Measurements from ENCODE around the gene ATXN1. TPM values are rescaled to one million over a fixed set of nuclear protein-coding genes. Genes with fewer than 3 reads are reported as not detected.

The ATXN1 gene
- total RNA-seq, 1 experiment from 2014 or later: 27.0 TPM

DNA sequence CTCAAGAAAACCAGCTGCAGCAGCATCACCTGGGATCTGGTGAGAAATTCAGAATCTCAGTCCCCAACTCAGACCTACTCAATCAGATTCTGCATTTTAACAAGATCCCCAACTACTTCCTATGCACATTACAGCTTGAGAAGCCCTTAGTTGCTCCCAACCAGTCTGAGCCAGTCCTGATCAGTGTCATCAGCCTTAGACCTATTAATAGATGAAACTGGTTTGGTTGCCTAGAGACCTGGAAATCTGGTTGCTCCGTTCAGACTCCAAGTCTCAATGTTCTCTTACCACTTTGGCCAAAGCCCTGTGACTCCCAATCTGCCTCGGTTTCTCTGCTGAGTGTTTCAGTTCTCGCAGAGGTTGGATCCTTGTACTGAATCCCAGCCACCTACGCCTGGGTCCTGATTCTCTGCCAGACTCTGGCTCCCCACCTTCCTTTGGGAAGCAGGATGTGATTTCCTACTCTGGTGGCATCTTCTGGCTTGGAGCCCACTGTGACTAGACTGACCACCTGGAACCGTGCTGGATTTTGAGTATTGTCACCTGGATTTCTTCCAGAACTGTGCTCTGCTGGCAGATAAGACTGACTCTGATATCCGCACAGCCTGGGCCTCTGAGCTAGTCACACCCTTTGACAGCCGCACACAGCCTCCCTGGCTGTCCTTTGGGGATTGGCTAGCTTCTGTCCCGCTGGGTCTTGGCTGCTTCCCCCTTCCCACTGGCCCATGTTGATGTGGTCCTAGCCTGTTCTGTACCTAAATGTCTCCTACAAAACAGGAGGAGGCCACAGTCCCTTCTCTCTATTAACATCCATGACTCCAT lies 20.3 kb upstream of the ATXN1 start:
- no peak overlapping the region for H3K9ac ChIP-seq (ENCODE audit: low read length)
- no peaks in the 10 kb centered on the region for H3K9me2 ChIP-seq (replicated peaks; ENCODE audit: low read length)
- no peaks in the 10 kb centered on the region for H3F3A ChIP-seq (ENCODE audit: low read length, unreplicated experiment)
- H3K79me2 ChIP-seq (ENCODE audit: low read length): no peaks in the 10 kb centered on the region
- no peaks in the 10 kb centered on the region for H3K4me1 ChIP-seq (ENCODE audit: insufficient read depth, low read length)
- ChIA-PET POLR2A (ENCODE audit: unreplicated experiment) (no interaction called here), CTCF (no interaction called here)
- no peak overlapping the region for H3K4me3 ChIP-seq (ENCODE audit: low read length)
- no peak overlapping the region for H3K27ac ChIP-seq (ENCODE audit: low read length)
- ATAC-seq (no peak), DNase-seq (peak; percentile 34)
- BruUV-seq (replicated peaks): no TSS peak
- H2AFZ ChIP-seq (ENCODE audit: low read length): no peak overlapping the region
- H3K9me3 ChIP-seq (ENCODE audit: low read length): no peaks in the 10 kb centered on the region
- no peaks in the 10 kb centered on the region for H4K20me1 ChIP-seq (ENCODE audit: low read length)
- no peak for TF ChIP-seq EZH2 (IDR thresholded peaks at IDR 0.05; ENCODE audit: low read length, unreplicated experiment)
- no peak for TF ChIP-seq EZH2phosphoT487 (IDR thresholded peaks at IDR 0.05; ENCODE audit: borderline replicate concordance, low read length)
- TF ChIP-seq, protein P1, sequence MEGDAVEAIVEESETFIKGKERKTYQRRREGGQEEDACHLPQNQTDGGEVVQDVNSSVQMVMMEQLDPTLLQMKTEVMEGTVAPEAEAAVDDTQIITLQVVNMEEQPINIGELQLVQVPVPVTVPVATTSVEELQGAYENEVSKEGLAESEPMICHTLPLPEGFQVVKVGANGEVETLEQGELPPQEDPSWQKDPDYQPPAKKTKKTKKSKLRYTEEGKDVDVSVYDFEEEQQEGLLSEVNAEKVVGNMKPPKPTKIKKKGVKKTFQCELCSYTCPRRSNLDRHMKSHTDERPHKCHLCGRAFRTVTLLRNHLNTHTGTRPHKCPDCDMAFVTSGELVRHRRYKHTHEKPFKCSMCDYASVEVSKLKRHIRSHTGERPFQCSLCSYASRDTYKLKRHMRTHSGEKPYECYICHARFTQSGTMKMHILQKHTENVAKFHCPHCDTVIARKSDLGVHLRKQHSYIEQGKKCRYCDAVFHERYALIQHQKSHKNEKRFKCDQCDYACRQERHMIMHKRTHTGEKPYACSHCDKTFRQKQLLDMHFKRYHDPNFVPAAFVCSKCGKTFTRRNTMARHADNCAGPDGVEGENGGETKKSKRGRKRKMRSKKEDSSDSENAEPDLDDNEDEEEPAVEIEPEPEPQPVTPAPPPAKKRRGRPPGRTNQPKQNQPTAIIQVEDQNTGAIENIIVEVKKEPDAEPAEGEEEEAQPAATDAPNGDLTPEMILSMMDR (conservative IDR thresholded peaks at IDR 0.05; ENCODE audit: low read depth, low read length): no peak
- no peak overlapping the region for H3K4me2 ChIP-seq (ENCODE audit: low read length)
- no peaks in the 10 kb centered on the region for H3K27me3 ChIP-seq (ENCODE audit: low read length)
- intact Hi-C loops (cut with micrococcal nuclease): no loop called here
- no peaks in the 10 kb centered on the region for H3K36me3 ChIP-seq (ENCODE audit: low read depth, low read length)

DNA sequence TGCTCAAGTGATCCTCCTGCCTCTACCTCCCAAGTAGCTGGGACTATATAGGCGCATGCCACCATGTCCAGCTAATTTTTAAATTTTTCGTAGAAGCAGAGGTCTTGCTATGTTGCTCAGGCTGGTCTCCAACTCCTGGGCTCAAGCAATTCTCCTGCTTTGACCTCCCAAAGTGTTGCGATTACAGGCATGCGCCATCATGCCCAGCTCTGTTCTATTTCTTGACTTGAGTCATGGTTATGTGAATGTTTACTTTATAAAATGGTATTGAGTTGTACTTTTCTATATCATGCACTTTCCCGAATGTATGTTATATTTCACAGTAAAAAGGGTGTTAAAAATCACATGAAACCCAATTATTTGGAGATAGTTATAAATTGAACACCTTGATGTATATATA lies 17.3 kb upstream of the ATXN1 start:
- ATAC-seq: no peak
- Histone ChIP-seq H4K20me1 (ENCODE audit: low read length) (no peaks in the 10 kb centered on the region), H3K4me2 (ENCODE audit: low read length) (no peak overlapping the region), H3K36me3 (ENCODE audit: low read depth, low read length) (no peaks in the 10 kb centered on the region), H2AFZ (ENCODE audit: low read length) (no peak overlapping the region), H3K27me3 (ENCODE audit: low read length) (no peaks in the 10 kb centered on the region), H3K9me2 (replicated peaks; ENCODE audit: low read length) (no peaks in the 10 kb centered on the region), H3K27ac (ENCODE audit: low read length) (no peak overlapping the region), H3K79me2 (ENCODE audit: low read length) (no peaks in the 10 kb centered on the region), H3F3A (ENCODE audit: low read length, unreplicated experiment) (no peaks in the 10 kb centered on the region), H3K4me1 (ENCODE audit: insufficient read depth, low read length) (no peaks in the 10 kb centered on the region), H3K9ac (ENCODE audit: low read length) (no peak overlapping the region), H3K9me3 (ENCODE audit: low read length) (no peaks in the 10 kb centered on the region), H3K4me3 (ENCODE audit: low read length) (no peak overlapping the region)
- ChIA-PET POLR2A (ENCODE audit: unreplicated experiment) (no interaction called here), CTCF (no interaction called here)
- intact Hi-C loops (cut with micrococcal nuclease): no loop called here
- DNase-seq: no peak
- no TSS peak for BruUV-seq (replicated peaks)
- no peak for TF ChIP-seq EZH2phosphoT487 (IDR thresholded peaks at IDR 0.05; ENCODE audit: borderline replicate concordance, low read length)
- TF ChIP-seq EZH2 (IDR thresholded peaks at IDR 0.05; ENCODE audit: low read length, unreplicated experiment): no peak
- TF ChIP-seq, protein P1 (conservative IDR thresholded peaks at IDR 0.05; ENCODE audit: low read depth, low read length): no peak

- intact Hi-C loops (cut with micrococcal nuclease): no loop called here
- Histone ChIP-seq H3K27me3 (ENCODE audit: low read length) (no peaks in the 10 kb centered on the region), H3K4me3 (ENCODE audit: low read length) (no peak overlapping the region), H3K9ac (ENCODE audit: low read length) (no peak overlapping the region), H3K27ac (ENCODE audit: low read length) (no peak overlapping the region), H3K9me2 (replicated peaks; ENCODE audit: low read length) (no peaks in the 10 kb centered on the region), H2AFZ (ENCODE audit: low read length) (no peak overlapping the region), H3K4me2 (ENCODE audit: low read length) (no peak overlapping the region), H3K79me2 (ENCODE audit: low read length) (no peaks in the 10 kb centered on the region), H4K20me1 (ENCODE audit: low read length) (no peaks in the 10 kb centered on the region), H3F3A (ENCODE audit: low read length, unreplicated experiment) (no peaks in the 10 kb centered on the region), H3K9me3 (ENCODE audit: low read length) (no peaks in the 10 kb centered on the region), H3K36me3 (ENCODE audit: low read depth, low read length) (no peaks in the 10 kb centered on the region), H3K4me1 (ENCODE audit: insufficient read depth, low read length) (no peaks in the 10 kb centered on the region)
- ATAC-seq (no peak), DNase-seq (no peak)
- POLR2A ChIA-PET (ENCODE audit: unreplicated experiment): no interaction called here
- TF ChIP-seq EZH2 (IDR thresholded peaks at IDR 0.05; ENCODE audit: low read length, unreplicated experiment) (no peak), EZH2phosphoT487 (IDR thresholded peaks at IDR 0.05; ENCODE audit: borderline replicate concordance, low read length) (no peak)
- TF ChIP-seq, protein P1 (conservative IDR thresholded peaks at IDR 0.05; ENCODE audit: low read depth, low read length): no peak
- CTCF ChIA-PET: no interaction called here
- no TSS peak for BruUV-seq (replicated peaks)
Measured at GRCh38 chr6:16777794-16778193, 16.5 kb upstream of the ATXN1 start.

Data from PC-3 (cell line).